Measurements from ENCODE around the gene ZSWIM6. TPM values are rescaled to one million over a fixed set of nuclear protein-coding genes. Genes with fewer than 3 reads are reported as not detected.

Gene ZSWIM6
- total RNA-seq, 6 experiments from 2014 or later: 9.7 to 13.5 (median 11.7) TPM

- TF ChIP-seq, protein P1, sequence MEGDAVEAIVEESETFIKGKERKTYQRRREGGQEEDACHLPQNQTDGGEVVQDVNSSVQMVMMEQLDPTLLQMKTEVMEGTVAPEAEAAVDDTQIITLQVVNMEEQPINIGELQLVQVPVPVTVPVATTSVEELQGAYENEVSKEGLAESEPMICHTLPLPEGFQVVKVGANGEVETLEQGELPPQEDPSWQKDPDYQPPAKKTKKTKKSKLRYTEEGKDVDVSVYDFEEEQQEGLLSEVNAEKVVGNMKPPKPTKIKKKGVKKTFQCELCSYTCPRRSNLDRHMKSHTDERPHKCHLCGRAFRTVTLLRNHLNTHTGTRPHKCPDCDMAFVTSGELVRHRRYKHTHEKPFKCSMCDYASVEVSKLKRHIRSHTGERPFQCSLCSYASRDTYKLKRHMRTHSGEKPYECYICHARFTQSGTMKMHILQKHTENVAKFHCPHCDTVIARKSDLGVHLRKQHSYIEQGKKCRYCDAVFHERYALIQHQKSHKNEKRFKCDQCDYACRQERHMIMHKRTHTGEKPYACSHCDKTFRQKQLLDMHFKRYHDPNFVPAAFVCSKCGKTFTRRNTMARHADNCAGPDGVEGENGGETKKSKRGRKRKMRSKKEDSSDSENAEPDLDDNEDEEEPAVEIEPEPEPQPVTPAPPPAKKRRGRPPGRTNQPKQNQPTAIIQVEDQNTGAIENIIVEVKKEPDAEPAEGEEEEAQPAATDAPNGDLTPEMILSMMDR (IDR thresholded peaks at IDR 0.05): no peak
- Mint-ChIP-seq H3K4me1 (ENCODE audit: low read depth) (peaks cover 52% of the 10 kb centered on the region), H3K9me3 (peaks cover 8% of the 10 kb centered on the region), H3K27ac (no peak overlapping the region), H3K4me3 (no peak overlapping the region), H3K36me3 (ENCODE audit: low read depth) (peaks cover 23% of the 10 kb centered on the region), H3K27me3 (ENCODE audit: insufficient read depth) (peaks cover 1% of the 10 kb centered on the region; the same call in 1 of the 2 replicates)
- DNase-seq: no peak
Observed at GRCh38 chr5:61447780-61448495, 115.9 kb downstream of the ZSWIM6 start.

- Mint-ChIP-seq H3K27ac (peak overlapping the region; percentile 90), H3K4me3 (peak overlapping the region; percentile 52)
- TF ChIP-seq, protein P1 (IDR thresholded peaks at IDR 0.05): no peak
Observed at GRCh38 chr5:61449804-61450492, 117.9 kb downstream of the ZSWIM6 start.

GRCh38 chr5:61450493-61451279 is 118.6 kb downstream of the ZSWIM6 start:
- TF ChIP-seq, protein P1 (IDR thresholded peaks at IDR 0.05): no peak
- peaks cover 48% of the 10 kb centered on the region for H3K4me1 Mint-ChIP-seq (ENCODE audit: low read depth)
- peaks cover 1% of the 10 kb centered on the region; the same call in 1 of the 2 replicates for H3K27me3 Mint-ChIP-seq (ENCODE audit: insufficient read depth)
- H3K36me3 Mint-ChIP-seq (ENCODE audit: low read depth): peaks cover 23% of the 10 kb centered on the region
- peak; percentile 51 for DNase-seq
- peak overlapping the region; percentile 90 for H3K27ac Mint-ChIP-seq
- H3K9me3 Mint-ChIP-seq: peaks cover 8% of the 10 kb centered on the region
- no peak overlapping the region for H3K4me3 Mint-ChIP-seq

More at GRCh38 chr5:61449804-61450492, 117.9 kb downstream of the ZSWIM6 start:
- Mint-ChIP-seq H3K36me3 (ENCODE audit: low read depth) (peaks cover 23% of the 10 kb centered on the region), H3K9me3 (peaks cover 8% of the 10 kb centered on the region), H3K4me1 (ENCODE audit: low read depth) (peaks cover 53% of the 10 kb centered on the region), H3K27me3 (ENCODE audit: insufficient read depth) (peaks cover 1% of the 10 kb centered on the region; the same call in 1 of the 2 replicates)
- peak; percentile 78 for DNase-seq

GRCh38 chr5:61455179-61456006 is 123.3 kb downstream of the ZSWIM6 start:
- Mint-ChIP-seq H3K9me3 (no peaks in the 10 kb centered on the region), H3K4me3 (no peak overlapping the region; the same call in 1 of the 2 replicates), H3K27me3 (ENCODE audit: insufficient read depth) (no peaks in the 10 kb centered on the region), H3K27ac (no peak overlapping the region), H3K4me1 (ENCODE audit: low read depth) (peaks cover 43% of the 10 kb centered on the region), H3K36me3 (ENCODE audit: low read depth) (no peaks in the 10 kb centered on the region)
- TF ChIP-seq, protein P1 (IDR thresholded peaks at IDR 0.05): no peak
- no peak for DNase-seq

- TF ChIP-seq, protein P1 (IDR thresholded peaks at IDR 0.05): no peak
- Mint-ChIP-seq H3K27ac (no peak overlapping the region), H3K27me3 (ENCODE audit: insufficient read depth) (no peaks in the 10 kb centered on the region), H3K4me1 (ENCODE audit: low read depth) (peaks cover 43% of the 10 kb centered on the region), H3K36me3 (ENCODE audit: low read depth) (no peaks in the 10 kb centered on the region), H3K4me3 (no peak overlapping the region), H3K9me3 (no peaks in the 10 kb centered on the region)
- DNase-seq: no peak
Observed at GRCh38 chr5:61460471-61460870, 128.4 kb downstream of the ZSWIM6 start.
